ENCODE measurements around the gene CXCL13.

DNA sequence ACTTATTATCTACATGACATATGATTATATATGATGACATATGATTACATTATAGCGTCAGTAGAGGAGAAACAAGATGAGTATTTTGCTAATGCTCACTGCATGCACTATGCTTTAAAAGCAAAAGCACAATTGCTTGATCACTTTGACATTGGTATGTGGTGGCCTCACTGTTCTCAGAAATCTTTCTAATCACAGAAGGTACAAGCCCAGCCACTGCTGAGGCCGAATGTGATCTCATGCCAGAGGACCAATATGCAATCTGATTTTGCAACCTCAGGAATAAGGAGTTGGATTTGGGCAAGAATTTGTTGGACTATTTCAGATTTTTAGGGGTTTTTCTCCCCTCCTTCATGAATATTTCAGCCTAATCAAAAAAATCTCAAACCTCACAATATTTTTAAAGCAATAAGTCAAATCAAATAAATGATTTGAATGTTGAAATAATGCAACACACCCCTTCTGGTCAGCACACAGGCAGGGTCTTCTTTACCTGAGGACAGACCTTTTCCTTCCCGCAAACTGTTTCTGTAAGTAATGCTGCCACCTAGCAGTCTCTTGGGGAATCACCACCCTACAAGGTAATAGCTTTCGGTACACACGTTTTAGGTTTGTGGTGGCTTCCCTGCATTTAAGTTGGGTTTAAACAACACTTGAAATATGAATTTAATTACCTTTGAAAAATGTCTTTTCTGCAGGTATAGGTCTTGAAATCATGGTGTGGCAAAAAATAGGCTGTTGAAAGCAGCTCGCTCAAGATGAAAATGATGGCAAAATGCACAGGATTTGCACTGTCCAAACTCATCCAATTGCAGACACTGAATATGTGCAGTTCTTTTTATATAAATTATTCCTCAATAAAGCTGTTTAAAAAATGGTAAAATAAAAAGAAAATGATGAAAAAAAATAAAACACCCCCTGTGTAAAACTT lies 4.8 kb upstream of the CXCL13 start:
- TF ChIP-seq EP300 (IDR thresholded peaks at IDR 0.05): no peak
- TF ChIP-seq POLR2AphosphoS5 (IDR thresholded peaks at IDR 0.05): no peak
- peak; percentile 18 to 75 (median 59) for TF ChIP-seq CTCF (IDR thresholded peaks at IDR 0.05)
- no peak for TF ChIP-seq POLR2A (IDR thresholded peaks at IDR 0.05)

Data from sigmoid colon (tissue), 4 donors.